Measurements from ENCODE around the gene OLFML1.

DNA sequence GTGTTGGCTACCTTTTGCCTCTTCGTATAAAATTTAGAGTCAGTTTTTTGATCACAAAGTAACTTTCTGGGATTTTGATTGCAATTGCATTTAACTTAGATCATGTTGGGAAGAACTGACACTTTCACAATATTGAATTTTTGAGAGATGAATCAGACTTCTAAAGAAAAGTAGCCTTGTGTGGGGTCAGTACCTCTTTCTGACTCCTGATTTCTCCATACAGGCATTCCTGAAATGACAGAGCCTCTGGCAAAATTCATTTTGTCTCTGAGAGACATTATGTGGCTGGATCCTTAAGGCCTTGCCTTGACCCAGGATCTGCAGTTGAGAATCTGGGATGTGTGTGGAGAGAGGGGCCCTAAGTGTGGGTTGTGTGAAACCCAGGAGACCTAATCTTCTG lies 66.3 kb downstream of the OLFML1 start:
- TF ChIP-seq CTCF (IDR thresholded peaks at IDR 0.05) = no peak
- TF ChIP-seq ZFX (IDR thresholded peaks at IDR 0.05; ENCODE audit: borderline replicate concordance) = no peak
